ENCODE results near the gene TP53INP2.

Gene TP53INP2

DNA sequence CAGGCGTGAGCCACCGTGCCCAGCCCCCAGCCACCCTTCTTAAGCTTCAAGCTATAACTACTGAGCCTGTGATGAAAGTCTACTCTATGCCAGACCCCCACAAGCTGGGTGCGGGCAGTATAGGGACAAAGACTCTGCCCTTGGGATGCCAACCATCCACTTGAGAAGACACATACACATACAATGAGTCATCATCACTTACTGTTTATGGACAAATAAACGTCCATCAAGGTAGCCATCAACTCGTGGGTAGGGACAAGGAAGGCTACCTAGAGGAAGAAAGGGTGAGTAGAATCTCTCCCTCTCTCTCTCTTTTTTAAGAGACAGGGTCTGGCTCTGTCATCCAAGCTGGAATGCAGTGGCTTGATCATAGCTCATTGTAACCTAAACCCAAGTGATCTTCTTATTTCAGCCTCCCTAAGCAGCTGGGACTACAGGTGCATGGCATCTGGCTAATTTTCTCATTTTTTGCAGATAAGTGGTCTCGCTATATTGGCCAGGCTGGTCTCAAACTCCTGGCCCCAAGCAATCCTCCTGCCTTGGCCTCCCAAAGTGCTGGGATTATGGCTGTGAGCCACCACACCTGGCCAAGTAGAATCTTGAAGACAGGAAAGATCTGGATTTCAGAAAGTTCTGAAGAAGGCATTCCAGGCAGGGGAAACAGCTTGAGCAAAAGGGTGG lies 2.6 kb upstream of the TP53INP2 start:
- 0 out of 2 replicates have a peak overlapping the region, but pooled peaks have one; percentile 4 for H3K27ac ChIP-seq
- TF ChIP-seq ZFX (IDR thresholded peaks at IDR 0.05): no peak
- TF ChIP-seq, protein P1, sequence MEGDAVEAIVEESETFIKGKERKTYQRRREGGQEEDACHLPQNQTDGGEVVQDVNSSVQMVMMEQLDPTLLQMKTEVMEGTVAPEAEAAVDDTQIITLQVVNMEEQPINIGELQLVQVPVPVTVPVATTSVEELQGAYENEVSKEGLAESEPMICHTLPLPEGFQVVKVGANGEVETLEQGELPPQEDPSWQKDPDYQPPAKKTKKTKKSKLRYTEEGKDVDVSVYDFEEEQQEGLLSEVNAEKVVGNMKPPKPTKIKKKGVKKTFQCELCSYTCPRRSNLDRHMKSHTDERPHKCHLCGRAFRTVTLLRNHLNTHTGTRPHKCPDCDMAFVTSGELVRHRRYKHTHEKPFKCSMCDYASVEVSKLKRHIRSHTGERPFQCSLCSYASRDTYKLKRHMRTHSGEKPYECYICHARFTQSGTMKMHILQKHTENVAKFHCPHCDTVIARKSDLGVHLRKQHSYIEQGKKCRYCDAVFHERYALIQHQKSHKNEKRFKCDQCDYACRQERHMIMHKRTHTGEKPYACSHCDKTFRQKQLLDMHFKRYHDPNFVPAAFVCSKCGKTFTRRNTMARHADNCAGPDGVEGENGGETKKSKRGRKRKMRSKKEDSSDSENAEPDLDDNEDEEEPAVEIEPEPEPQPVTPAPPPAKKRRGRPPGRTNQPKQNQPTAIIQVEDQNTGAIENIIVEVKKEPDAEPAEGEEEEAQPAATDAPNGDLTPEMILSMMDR (conservative IDR thresholded peaks at IDR 0.05): no peak

DNA sequence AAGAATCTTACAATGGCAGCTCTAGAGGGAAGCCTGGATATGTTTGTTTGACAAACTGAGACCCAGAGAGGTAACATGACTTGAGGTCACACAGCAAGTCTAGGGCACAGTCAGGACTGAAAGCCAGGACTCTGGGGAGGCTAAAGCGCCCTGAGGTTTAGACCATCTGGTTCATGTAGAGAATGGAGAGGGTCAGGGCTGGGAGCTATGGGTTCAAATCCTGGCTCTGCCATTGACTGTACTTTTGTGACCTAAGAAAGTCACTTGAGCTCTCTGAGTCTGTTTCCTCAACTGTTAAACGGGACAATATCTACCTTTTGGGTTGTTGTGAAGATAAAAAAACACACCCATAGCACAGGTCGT lies 1.1 kb upstream of the TP53INP2 start:
- no peak for TF ChIP-seq ZFX (IDR thresholded peaks at IDR 0.05)
- TF ChIP-seq, protein P1 (conservative IDR thresholded peaks at IDR 0.05): no peak
- peak overlapping the region; percentile 97 for H3K27ac ChIP-seq

DNA sequence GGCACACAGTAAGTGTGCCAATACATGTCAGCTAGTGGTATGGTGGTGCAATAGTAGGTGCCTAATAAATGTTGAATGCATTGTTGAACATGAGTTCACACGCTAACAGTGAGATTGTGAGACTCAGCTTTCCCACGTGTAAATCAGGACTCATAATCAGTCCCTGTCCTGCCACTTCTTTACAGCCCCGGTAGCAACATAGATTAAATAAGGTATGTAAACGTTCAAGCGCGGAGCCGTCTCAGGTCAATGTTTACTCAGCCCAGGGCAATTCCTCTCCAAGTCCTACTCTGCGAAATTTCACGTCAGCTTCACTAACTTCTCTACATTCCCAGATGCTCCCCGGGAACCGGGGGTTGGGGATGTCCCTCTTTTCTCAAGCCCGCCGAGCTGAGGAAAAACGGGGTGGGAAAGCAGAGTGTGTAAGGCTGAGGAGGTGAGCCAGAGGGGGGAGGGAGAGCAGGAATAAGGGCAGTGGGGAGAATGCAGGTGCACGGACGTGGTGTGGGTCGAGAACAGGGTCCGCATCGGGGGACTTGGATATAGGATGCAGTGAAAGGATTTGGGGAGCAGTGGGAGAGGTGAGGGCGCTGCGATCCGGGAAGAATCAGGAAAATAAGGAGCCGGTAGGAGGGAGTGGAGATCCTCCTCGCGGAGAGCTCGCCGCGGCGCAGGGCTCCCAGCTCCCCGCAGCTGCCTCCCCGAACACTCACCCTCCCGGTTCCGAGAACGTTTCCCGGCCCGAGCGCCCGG lies 544 bp upstream of the TP53INP2 start:
- H3K27ac ChIP-seq: peak overlapping the region; percentile 97
- TF ChIP-seq, protein P1 (conservative IDR thresholded peaks at IDR 0.05): no peak
- TF ChIP-seq ZFX (IDR thresholded peaks at IDR 0.05): no peak

DNA sequence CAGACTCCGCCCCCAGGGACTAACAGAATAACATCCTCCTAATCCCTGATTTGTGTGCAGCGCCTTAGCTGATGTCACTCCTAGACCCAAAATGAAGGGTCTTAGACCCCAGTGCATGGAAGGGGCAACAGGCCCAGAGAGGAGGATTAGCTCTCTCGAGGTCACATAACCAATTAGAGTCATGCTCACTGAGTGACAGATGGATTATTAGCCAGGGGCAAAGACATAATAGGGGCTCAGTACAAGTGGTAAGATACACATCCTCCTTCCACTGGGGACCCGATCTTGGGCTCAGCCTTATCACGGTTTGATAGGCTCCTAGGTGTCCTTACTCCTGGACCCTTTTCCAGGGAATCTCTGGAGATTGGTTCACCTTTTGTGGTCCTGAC lies 858 bp downstream of the TP53INP2 start:
- TF ChIP-seq, protein P1 (conservative IDR thresholded peaks at IDR 0.05): no peak
- no peak for TF ChIP-seq ZFX (IDR thresholded peaks at IDR 0.05)
- peak overlapping the region; percentile 97 for H3K27ac ChIP-seq

DNA sequence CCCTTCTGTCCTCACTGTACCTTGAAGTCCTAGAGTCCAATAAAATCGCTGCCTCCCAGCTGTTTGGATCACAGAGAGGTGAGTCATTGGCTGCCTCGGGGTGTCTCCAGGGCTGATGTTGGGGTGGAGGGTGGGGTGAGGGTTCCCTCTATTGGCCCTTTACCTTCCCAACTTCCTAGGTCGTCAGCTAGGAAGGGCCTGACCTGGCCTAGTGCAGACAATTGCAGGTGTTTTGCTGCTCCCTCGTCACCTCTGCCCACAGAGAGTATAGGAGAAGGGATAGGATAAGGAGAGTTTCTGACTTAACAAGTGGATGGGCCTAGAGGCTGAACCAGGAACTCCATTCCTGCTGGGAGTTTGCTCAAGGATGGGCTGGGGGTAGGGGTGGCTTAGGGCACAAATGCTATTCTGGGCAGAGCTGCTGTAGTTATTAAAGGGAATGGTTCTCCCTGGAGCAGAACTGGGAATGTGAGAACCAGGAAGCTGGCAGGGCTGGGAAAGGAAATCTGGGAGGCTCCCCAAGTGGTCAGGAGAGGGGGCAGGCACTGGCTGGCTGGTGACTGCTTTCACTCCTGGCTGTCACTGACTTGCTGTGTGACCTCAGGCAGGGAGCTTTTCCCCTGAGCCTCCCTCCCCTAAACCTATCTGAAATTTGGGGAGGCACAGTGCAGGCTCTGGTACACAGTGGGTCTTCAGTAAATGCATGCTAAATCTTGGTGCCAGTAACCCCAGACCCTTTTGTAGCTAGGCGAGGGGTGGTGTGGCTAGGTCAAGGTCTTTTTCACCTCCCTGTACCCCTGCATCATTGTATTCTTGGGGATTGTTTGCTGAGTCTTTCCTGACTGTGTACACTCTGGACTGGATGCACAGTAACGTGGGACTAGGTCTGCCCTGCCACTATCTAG lies 1.5 kb downstream of the TP53INP2 start:
- peak overlapping the region; percentile 97 for H3K27ac ChIP-seq
- TF ChIP-seq ZFX (IDR thresholded peaks at IDR 0.05): no peak
- TF ChIP-seq, protein P1 (conservative IDR thresholded peaks at IDR 0.05): no peak; the same call in 1 of the 2 replicates

DNA sequence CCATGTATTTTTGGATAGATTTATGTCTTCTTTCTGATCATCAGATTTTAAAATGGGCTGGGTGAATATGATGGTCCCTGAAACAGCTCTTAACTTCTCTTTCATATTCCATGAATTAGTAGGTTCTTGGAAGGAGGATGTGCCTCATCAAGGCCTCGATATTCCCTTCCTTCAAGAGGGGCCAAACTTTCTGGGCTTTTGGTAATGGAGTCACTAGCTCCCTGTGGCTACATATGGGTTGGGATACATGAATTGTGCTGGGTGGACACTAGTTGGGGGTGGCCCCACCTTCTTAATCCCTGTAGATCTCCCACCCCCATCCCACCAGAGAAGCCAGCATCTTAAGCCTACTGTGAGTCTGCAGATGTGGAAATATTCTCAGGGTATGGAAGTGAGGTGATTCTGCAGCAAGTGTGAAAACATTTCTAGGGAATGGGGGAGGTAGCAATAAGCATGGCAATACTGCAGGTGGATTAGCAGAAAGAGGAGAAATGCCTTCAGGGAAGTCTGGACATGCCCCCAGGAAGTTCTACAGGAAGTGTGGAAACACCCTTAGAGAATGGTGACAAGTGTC lies 2.2 kb downstream of the TP53INP2 start:
- H3K27ac ChIP-seq: peak overlapping the region; percentile 97; the same call in 1 of the 2 replicates

More for the DNA sequence above, 2.2 kb downstream of the TP53INP2 start:
- TF ChIP-seq, protein P1 (conservative IDR thresholded peaks at IDR 0.05): no peak
- TF ChIP-seq ZFX (IDR thresholded peaks at IDR 0.05): no peak

All from C4-2B (cell line).